ENCODE results near the gene PCBP2. TPM values are rescaled to one million over a fixed set of nuclear protein-coding genes. Genes with fewer than 3 reads are reported as not detected.

PCBP2 gene
- total and polyA plus RNA-seq, 2 of the 4 experiments (the other 2 are of a cell fraction) = 190 to 586 TPM

DNA sequence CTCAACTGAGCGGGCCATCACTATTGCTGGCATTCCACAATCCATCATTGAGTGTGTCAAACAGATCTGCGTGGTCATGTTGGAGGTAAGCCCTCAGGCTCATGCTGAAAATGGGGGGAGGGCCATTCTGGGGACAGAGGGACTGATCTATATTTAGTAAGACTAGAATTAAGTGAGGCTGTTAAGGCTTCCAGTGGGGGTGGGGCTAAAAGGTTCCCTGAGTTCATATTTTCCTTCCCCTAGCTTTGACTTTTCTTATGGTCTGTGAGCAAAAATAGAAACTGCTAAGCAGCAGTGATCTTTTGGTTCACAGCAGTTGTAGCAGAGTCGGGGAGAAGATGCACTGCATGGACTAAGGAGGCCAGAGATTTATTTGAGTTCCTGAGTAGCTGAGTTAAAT lies 9.2 kb downstream of the PCBP2 start:
- Histone ChIP-seq H4K91ac (ENCODE audit: insufficient read depth, low read depth, low read length) (no peak overlapping the region), H3K79me1 (ENCODE audit: low read depth in 1 of 2, low read length in 2 of 2) (peaks cover 46 to 78% of the 10 kb centered on the region in 2 experiments), H3K56ac (ENCODE audit: extremely low read depth, insufficient read depth, low read length) (no peak overlapping the region), H4K5ac (ENCODE audit: low read depth, low read length) (no peak overlapping the region), H2BK20ac (ENCODE audit: low read depth, low read length) (no peak overlapping the region), H4K8ac (ENCODE audit: low read depth in 2 of 2, low read length in 2 of 2) (no peak overlapping the region), H3K27ac (ENCODE audit: insufficient read depth, low read length) (no peak overlapping the region), H3K36me3 (ENCODE audit: control insufficient read depth, insufficient read depth, low read length) (peaks cover 80% of the 10 kb centered on the region), H2AK9ac (replicated peaks; ENCODE audit: low read depth, low read length, poor library complexity) (no peak overlapping the region), H2BK15ac (ENCODE audit: low read depth, low read length) (no peak overlapping the region), H3K4ac (ENCODE audit: low read depth, low read length) (no peak overlapping the region), H3K9me1 (ENCODE audit: insufficient read depth, low read length) (no peaks in the 10 kb centered on the region), H3K14ac (replicated peaks; ENCODE audit: low read depth, low read length) (no peak overlapping the region), H4K20me1 (ENCODE audit: insufficient read depth, low read length) (peaks cover 95% of the 10 kb centered on the region), H3K18ac (ENCODE audit: low read depth, low read length) (no peak overlapping the region), H3K9ac (ENCODE audit: low read depth, low read length) (no peak overlapping the region), H2AK5ac (ENCODE audit: low read depth, low read length) (no peak overlapping the region; the same call in 1 of the 2 replicates), H2BK120ac (ENCODE audit: low read depth, low read length) (no peak overlapping the region), H3K4me2 (ENCODE audit: low read depth, low read length) (no peak overlapping the region), H3K4me1 (ENCODE audit: control insufficient read depth, insufficient read depth, low read length) (peaks cover 8% of the 10 kb centered on the region), H3K23ac (ENCODE audit: low read depth, low read length) (no peak overlapping the region; the same call in 1 of the 2 replicates), H2AFZ (replicated peaks; ENCODE audit: low read length, poor library complexity) (no peak overlapping the region), H2BK5ac (ENCODE audit: low read depth, low read length, poor library complexity, severe bottlenecking) (no peak overlapping the region), H3K4me3 (ENCODE audit: insufficient read depth, low read depth, low read length) (no peak overlapping the region), H3K27me3 (ENCODE audit: control insufficient read depth, insufficient read depth, low read length) (no peaks in the 10 kb centered on the region), H3K9me3 (ENCODE audit: control insufficient read depth, insufficient read depth, low read length) (no peaks in the 10 kb centered on the region)
- dilution Hi-C loops (cut with HindIII; ENCODE audit: low sequenced_read_pairs, unreplicated experiment) (no loop called here), in situ Hi-C loops (cut with MboI; ENCODE audit: low sequenced_read_pairs) (no loop called here), intact Hi-C loops (cut with micrococcal nuclease) (no loop called here)
- POLR2A ChIA-PET (ENCODE audit: unreplicated experiment) = no interaction called here
- CTCF ChIA-PET = interaction anchor here (0.6 kb wide), 1 partner anchor 139 kb away, joined by 4 read pairs; no protein-coding TSS in a partner anchor
- no CpG with 5 or more reads among the region's 3 CpGs for WGBS, 2 experiments (ENCODE audit: extremely low coverage in 2 of 2, insufficient read length in 1 of 2)
- ATAC-seq (ENCODE audit: low read depth) = no peak
- DNase-seq = no peak
- TF ChIP-seq, protein P1, sequence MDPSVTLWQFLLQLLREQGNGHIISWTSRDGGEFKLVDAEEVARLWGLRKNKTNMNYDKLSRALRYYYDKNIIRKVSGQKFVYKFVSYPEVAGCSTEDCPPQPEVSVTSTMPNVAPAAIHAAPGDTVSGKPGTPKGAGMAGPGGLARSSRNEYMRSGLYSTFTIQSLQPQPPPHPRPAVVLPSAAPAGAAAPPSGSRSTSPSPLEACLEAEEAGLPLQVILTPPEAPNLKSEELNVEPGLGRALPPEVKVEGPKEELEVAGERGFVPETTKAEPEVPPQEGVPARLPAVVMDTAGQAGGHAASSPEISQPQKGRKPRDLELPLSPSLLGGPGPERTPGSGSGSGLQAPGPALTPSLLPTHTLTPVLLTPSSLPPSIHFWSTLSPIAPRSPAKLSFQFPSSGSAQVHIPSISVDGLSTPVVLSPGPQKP (IDR thresholded peaks at IDR 0.05; ENCODE audit: borderline replicate concordance, low read depth, low read length) = no peak
- no TSS peak for BruUV-seq (replicated peaks)

Data from IMR-90 (cell line).